CD14-positive monocyte (primary cell): ENCODE measurements around the gene RXFP1. TPM values are rescaled to one million over a fixed set of nuclear protein-coding genes. Genes with fewer than 3 reads are reported as not detected.

ENCODE experiments used
- DNase-seq, 3 donors: peaks; one replicate each; pipeline ENCODE4 v3.0.0-alpha.2; 2011 to 2022
- H2AFZ ChIP-seq: 2 replicates; pipeline ENCODE4 v1.6.0; 2012; ENCODE audit warnings: mild to moderate bottlenecking, low read depth, low read length, inconsistent platforms; ENCODE audit not compliant: insufficient read depth, poor library complexity, severe bottlenecking
- H3K27ac ChIP-seq, 2 donors: 1 replicate in 1 of 2; 2 replicates in 1 of 2; pipeline ENCODE4 v1.5.1; 2012 to 2013; ENCODE audit warnings: low read length in 2 of 2, control low read depth in 1 of 2, inconsistent platforms in 1 of 2, low read depth in 1 of 2, mild to moderate bottlenecking in 1 of 2
- H3K27me3 ChIP-seq, 2 donors: one replicate each; pipeline versions ENCODE4 v1.6.0 to v1.6.1; 2011 to 2013; ENCODE audit warnings: low read length in 2 of 2; ENCODE audit not compliant: control insufficient read depth in 2 of 2, insufficient read depth in 2 of 2
- H3K36me3 ChIP-seq, 2 donors: replicated peaks in 1 of 2; 1 replicate in 1 of 2; 2 replicates in 1 of 2; pipeline versions ENCODE4 v1.5.1 to v1.6.1; 2012 to 2013; ENCODE audit warnings: low read length in 2 of 2, control low read depth in 1 of 2, inconsistent platforms in 1 of 2, mild to moderate bottlenecking in 1 of 2; ENCODE audit not compliant: insufficient read depth in 2 of 2, control insufficient read depth in 1 of 2
- H3K4me1 ChIP-seq, 2 donors: 1 replicate in 1 of 2; 2 replicates in 1 of 2; pipeline versions ENCODE4 v1.5.1 to v1.6.1; 2012 to 2013; ENCODE audit warnings: low read length in 2 of 2, control low read depth in 1 of 2, inconsistent platforms in 1 of 2, mild to moderate bottlenecking in 1 of 2, moderate library complexity in 1 of 2; ENCODE audit not compliant: insufficient read depth in 2 of 2, control insufficient read depth in 1 of 2
- H3K4me2 ChIP-seq: replicated peaks from 2 replicates; pipeline ENCODE3; 2012; ENCODE audit warnings: low read length, moderate library complexity, mild to moderate bottlenecking; ENCODE audit not compliant: poor library complexity, severe bottlenecking; ENCODE audit errors: extremely low read depth
- H3K4me3 ChIP-seq, 3 experiments: fragments of 200-600 bp in 1 of 3; sonication (generic) in 1 of 3; replicated peaks in 1 of 3; 1 replicate in 2 of 3; 2 replicates in 1 of 3; pipeline ENCODE4 v1.5.1; 2011 to 2013; ENCODE audit warnings: low read length in 3 of 3, mild to moderate bottlenecking in 3 of 3, control low read depth in 2 of 3, low read depth in 2 of 3, inconsistent platforms in 1 of 3, moderate library complexity in 1 of 3
- H3K79me2 ChIP-seq: 2 replicates; pipeline ENCODE4 v1.6.0; 2012; ENCODE audit warnings: mild to moderate bottlenecking, control low read depth, inconsistent platforms, low read length, moderate library complexity; ENCODE audit not compliant: insufficient read depth
- H3K9ac ChIP-seq: 2 replicates; pipeline ENCODE4 v1.6.0; 2017; ENCODE audit warnings: low read length, mild to moderate bottlenecking; ENCODE audit not compliant: insufficient read depth, poor library complexity, severe bottlenecking
- H3K9me3 ChIP-seq, 2 donors: replicated peaks in 1 of 2; 1 replicate in 1 of 2; 2 replicates in 1 of 2; pipeline versions ENCODE4 v1.5.1 to v1.6.1; 2012 to 2013; ENCODE audit warnings: low read length in 2 of 2, control low read depth in 1 of 2; ENCODE audit not compliant: control insufficient read depth in 1 of 2, insufficient read depth in 1 of 2
- H4K20me1 ChIP-seq: 2 replicates; pipeline ENCODE4 v1.6.0; 2012; ENCODE audit warnings: mild to moderate bottlenecking, low read length, control low read depth, moderate library complexity; ENCODE audit not compliant: insufficient read depth
- H3K27ac Mint-ChIP-seq, 7 donors: one replicate each; pipeline ENCODE4 v1.8.0; 2020; ENCODE audit warnings: mild to moderate bottlenecking in 7 of 7, mixed read lengths in 7 of 7, moderate library complexity in 6 of 7, inconsistent platforms in 2 of 7
- H3K27me3 Mint-ChIP-seq, 3 donors: one replicate each; pipeline ENCODE4 v1.8.0; 2021 to 2022; ENCODE audit warnings: low read depth in 3 of 3, mild to moderate bottlenecking in 3 of 3, mixed read lengths in 3 of 3, moderate library complexity in 3 of 3, inconsistent platforms in 1 of 3
- H3K36me3 Mint-ChIP-seq, 2 donors: one replicate each; pipeline ENCODE4 v1.8.0; 2020; ENCODE audit warnings: mixed read lengths in 2 of 2, inconsistent platforms in 1 of 2, mild to moderate bottlenecking in 1 of 2
- H3K4me1 Mint-ChIP-seq: one replicate; pipeline ENCODE4 v1.8.0; 2020; ENCODE audit warnings: mild to moderate bottlenecking, mixed read lengths
- H3K4me3 Mint-ChIP-seq, 2 donors: one replicate each; pipeline ENCODE4 v1.8.0; 2020; ENCODE audit warnings: mild to moderate bottlenecking in 2 of 2, mixed read lengths in 2 of 2, moderate library complexity in 1 of 2
- H3K9me3 Mint-ChIP-seq, 7 donors: one replicate each; pipeline ENCODE4 v1.8.0; 2020 to 2022; ENCODE audit warnings: mixed read lengths in 7 of 7, mild to moderate bottlenecking in 6 of 7, moderate library complexity in 6 of 7, inconsistent platforms in 2 of 7
- WGBS: methylation state at CpG from one replicate; pipeline ENCODE4 v1.1.5; 2013; ENCODE audit warnings: missing lambda C conversion rate; ENCODE audit not compliant: insufficient coverage; 5-methylcytosine and 5-hydroxymethylcytosine counted together
- intact Hi-C, 2 donors: fragments of 100-400 bp; cut with micrococcal nuclease; formaldehyde crosslinking; loops; one replicate each; pipeline versions ENCODE4 v1.15.0 to v1.15.1; 2023
- polyA plus RNA-seq, 3 donors: library from polyadenylated mRNA; depleted of rRNA in 1 of 3; unstranded in 2 of 3; stranded (reverse) in 1 of 3; fragments of 300-500 nt in 2 of 3; fragments of >200 nt in 1 of 3; fragmentation: Illumina TruSeq in 2 of 3; gene quantifications; 1 replicate in 2 of 3; 2 replicates in 1 of 3; pipeline ENCODE4 v1.2.3, GENCODE V29; 2012 to 2021
- TF ChIP-seq, protein P1 (sequence below): fragments of 200-600 bp; IDR thresholded peaks from one replicate; pipeline ENCODE4 v1.8.0; 2022; ENCODE audit warnings: antibody characterized with exemption, mild to moderate bottlenecking

RXFP1 gene
- polyA plus RNA-seq, 3 donors, result 0.03 to 0.11 TPM; not detected in 1

GRCh38 chr4:158625544-158625943 lies 103.9 kb downstream of the RXFP1 start:
- Histone ChIP-seq H3K79me2 (no peaks in the 10 kb centered on the region), H3K36me3 (no peaks in the 10 kb centered on the region), H3K27me3 (no peaks in the 10 kb centered on the region), H2AFZ (no peak overlapping the region), H4K20me1 (no peaks in the 10 kb centered on the region), H3K4me2 (no peak overlapping the region), H3K27ac (no peak overlapping the region), H3K4me1 (no peaks in the 10 kb centered on the region), H3K9me3 (no peaks in the 10 kb centered on the region), H3K9ac (no peak overlapping the region), H3K4me3 (no peak overlapping the region)
- Mint-ChIP-seq H3K36me3 (no peaks in the 10 kb centered on the region), H3K9me3 (peaks cover 0 to 2% (median 0%) of the 10 kb centered on the region in 7 donors), H3K4me3 (no peak overlapping the region), H3K27me3 (peaks cover 0 to 2% (median 2%) of the 10 kb centered on the region in 3 donors), H3K27ac (no peak overlapping the region), H3K4me1 (no peaks in the 10 kb centered on the region)
- TF ChIP-seq, protein P1, sequence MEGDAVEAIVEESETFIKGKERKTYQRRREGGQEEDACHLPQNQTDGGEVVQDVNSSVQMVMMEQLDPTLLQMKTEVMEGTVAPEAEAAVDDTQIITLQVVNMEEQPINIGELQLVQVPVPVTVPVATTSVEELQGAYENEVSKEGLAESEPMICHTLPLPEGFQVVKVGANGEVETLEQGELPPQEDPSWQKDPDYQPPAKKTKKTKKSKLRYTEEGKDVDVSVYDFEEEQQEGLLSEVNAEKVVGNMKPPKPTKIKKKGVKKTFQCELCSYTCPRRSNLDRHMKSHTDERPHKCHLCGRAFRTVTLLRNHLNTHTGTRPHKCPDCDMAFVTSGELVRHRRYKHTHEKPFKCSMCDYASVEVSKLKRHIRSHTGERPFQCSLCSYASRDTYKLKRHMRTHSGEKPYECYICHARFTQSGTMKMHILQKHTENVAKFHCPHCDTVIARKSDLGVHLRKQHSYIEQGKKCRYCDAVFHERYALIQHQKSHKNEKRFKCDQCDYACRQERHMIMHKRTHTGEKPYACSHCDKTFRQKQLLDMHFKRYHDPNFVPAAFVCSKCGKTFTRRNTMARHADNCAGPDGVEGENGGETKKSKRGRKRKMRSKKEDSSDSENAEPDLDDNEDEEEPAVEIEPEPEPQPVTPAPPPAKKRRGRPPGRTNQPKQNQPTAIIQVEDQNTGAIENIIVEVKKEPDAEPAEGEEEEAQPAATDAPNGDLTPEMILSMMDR, result no peak
- WGBS, result no CpG with 5 or more reads among the region's 2 CpGs
- intact Hi-C loops, result loop anchor here in 1 of 2 donors (5.0 to 10.0 kb wide), 2 partner anchors 131 to 368 kb away; no protein-coding TSS in a partner anchor
- DNase-seq, result no peak

GRCh38 chr4:158630893-158631292 lies 109.2 kb downstream of the RXFP1 start:
- Histone ChIP-seq H3K79me2 (no peaks in the 10 kb centered on the region), H3K9ac (no peak overlapping the region), H3K4me2 (no peak overlapping the region), H3K9me3 (no peaks in the 10 kb centered on the region), H3K27me3 (no peaks in the 10 kb centered on the region), H3K4me3 (no peak overlapping the region), H3K36me3 (no peaks in the 10 kb centered on the region), H4K20me1 (no peaks in the 10 kb centered on the region), H3K27ac (no peak overlapping the region), H2AFZ (no peak overlapping the region), H3K4me1 (no peaks in the 10 kb centered on the region)
- intact Hi-C loops, result no loop called here
- H3K27me3 Mint-ChIP-seq, result peaks cover 0 to 2% (median 0%) of the 10 kb centered on the region in 3 donors
- DNase-seq, result no peak
- H3K36me3 Mint-ChIP-seq, result no peaks in the 10 kb centered on the region
- H3K4me3 Mint-ChIP-seq, result no peak overlapping the region
- H3K9me3 Mint-ChIP-seq, result peaks cover 0 to 2% (median 0%) of the 10 kb centered on the region in 7 donors
- no CpG with 5 or more reads among the region's 1 CpG for WGBS
- peaks cover 2% of the 10 kb centered on the region for H3K4me1 Mint-ChIP-seq
- no peak overlapping the region for H3K27ac Mint-ChIP-seq
- TF ChIP-seq, protein P1, result no peak
